WTC11 (cell line): ENCODE data around the gene CHN1.

Experiments
- ATF6 ChIP-seq: sonication (generic); formaldehyde crosslinking; IDR thresholded peaks from 2 replicates; pipeline ENCODE4 v1.8.1; 2023; ENCODE audit warnings: mild to moderate bottlenecking, missing genetic modification reagents
- CTCF ChIP-seq: fragments of 200-600 bp; IDR thresholded peaks from 2 replicates; pipeline ENCODE4 v1.8.0; 2022; ENCODE audit warnings: antibody characterized with exemption
- MLX ChIP-seq: sonication (generic); formaldehyde crosslinking; IDR thresholded peaks from 2 replicates; pipeline ENCODE4 v1.8.1; 2023; ENCODE audit warnings: mild to moderate bottlenecking, missing genetic modification reagents, moderate library complexity
- PRDM15 ChIP-seq: sonication (generic); formaldehyde crosslinking; IDR thresholded peaks from 2 replicates; pipeline ENCODE4 v1.8.0; 2022; ENCODE audit warnings: missing genetic modification reagents
- USF2 ChIP-seq: sonication (generic); formaldehyde crosslinking; IDR thresholded peaks from 2 replicates; pipeline ENCODE4 v1.8.1; 2023; ENCODE audit warnings: mild to moderate bottlenecking, missing genetic modification reagents, moderate library complexity
- ZBTB21 ChIP-seq: sonication (generic); formaldehyde crosslinking; IDR thresholded peaks from 2 replicates; pipeline ENCODE4 v1.8.1; 2023; ENCODE audit warnings: mild to moderate bottlenecking, missing genetic modification reagents, borderline replicate concordance
- ZNF138 ChIP-seq: sonication (generic); formaldehyde crosslinking; conservative IDR thresholded peaks from 2 replicates; pipeline ENCODE4 v1.8.1; 2022; ENCODE audit warnings: mild to moderate bottlenecking, moderate library complexity, missing genetic modification reagents
- ZNF671 ChIP-seq: fragments of 250-450 bp; sonication (Bioruptor Pico); IDR thresholded peaks from 2 replicates; pipeline ENCODE4 v1.8.0; 2021; ENCODE audit warnings: mild to moderate bottlenecking

- TF ChIP-seq ZNF138 (CRISPR knock-in tag) = no peak
- no peak for TF ChIP-seq CTCF
- TF ChIP-seq MLX = no peak
- no peak for TF ChIP-seq ATF6
- TF ChIP-seq ZNF671 (CRISPR knock-in tag) = no peak
- TF ChIP-seq ZBTB21 (CRISPR knock-in tag) = no peak
- no peak for TF ChIP-seq PRDM15 (CRISPR knock-in tag)
- no peak for TF ChIP-seq USF2 (CRISPR knock-in tag)
Measured at GRCh38 chr2:174844295-174844708, 160.9 kb downstream of the CHN1 start.
